ENCODE measurements around the gene MPHOSPH9.
"Not testable (repeated sequence)": the region's sequence is repeated elsewhere in the genome, so short reads cannot be mapped to it uniquely, and the experiment has no call there.

MPHOSPH9 gene

GRCh38 chr12:123207815-123208214 lies 25.1 kb downstream of the MPHOSPH9 start:
- DNase-seq: not testable (repeated sequence)

- not testable (repeated sequence) for DNase-seq
Observed at GRCh38 chr12:123206794-123207193, 26.1 kb downstream of the MPHOSPH9 start.

- DNase-seq: no peak
Observed at GRCh38 chr12:123200414-123200813, 32.5 kb downstream of the MPHOSPH9 start.

- DNase-seq: no peak
Observed at GRCh38 chr12:123199936-123200335, 33.0 kb downstream of the MPHOSPH9 start.

GRCh38 chr12:123187637-123188036 lies 45.3 kb downstream of the MPHOSPH9 start:
- no peak for DNase-seq

GRCh38 chr12:123180171-123180570 lies 52.8 kb downstream of the MPHOSPH9 start:
- no peak for DNase-seq

- no peak for DNase-seq
Observed at GRCh38 chr12:123171967-123172366, 61.0 kb downstream of the MPHOSPH9 start.

- DNase-seq: no peak
Observed at GRCh38 chr12:123167329-123167728, 65.6 kb downstream of the MPHOSPH9 start.

- no peak for DNase-seq
Observed at GRCh38 chr12:123165537-123165936, 67.4 kb downstream of the MPHOSPH9 start.

GRCh38 chr12:123164710-123165261 lies 68.2 kb downstream of the MPHOSPH9 start:
- DNase-seq: no peak

- no peak for DNase-seq
Observed at GRCh38 chr12:123164222-123164621, 68.7 kb downstream of the MPHOSPH9 start.

- DNase-seq: no peak
Observed at GRCh38 chr12:123163227-123163626, 69.7 kb downstream of the MPHOSPH9 start.

GRCh38 chr12:123160801-123161487 lies 72.0 kb downstream of the MPHOSPH9 start:
- no peak for DNase-seq

- DNase-seq: no peak
Observed at GRCh38 chr12:123153906-123154305, 79.0 kb downstream of the MPHOSPH9 start.

- DNase-seq: no peak
Observed at GRCh38 chr12:123152833-123153232, 80.1 kb downstream of the MPHOSPH9 start.

- DNase-seq: no peak
Observed at GRCh38 chr12:123151457-123152454, 81.2 kb downstream of the MPHOSPH9 start.

- DNase-seq: no peak
Observed at GRCh38 chr12:123150744-123151456, 82.0 kb downstream of the MPHOSPH9 start, which contains the start of gene PITPNM2. PITPNM2 (minus strand) TSS chr12:123151090; CDS start chr12:123034590, 116,500 bp downstream.

GRCh38 chr12:123150275-123150743 lies 82.6 kb downstream of the MPHOSPH9 start:
- no peak for DNase-seq

- DNase-seq: no peak
Observed at GRCh38 chr12:123149501-123150274, 83.3 kb downstream of the MPHOSPH9 start.

- DNase-seq: no peak
Observed at GRCh38 chr12:123149088-123149487, 83.9 kb downstream of the MPHOSPH9 start.

GRCh38 chr12:123148655-123149054 lies 84.3 kb downstream of the MPHOSPH9 start:
- no peak for DNase-seq

- DNase-seq: no peak
Observed at GRCh38 chr12:123148223-123148622, 84.7 kb downstream of the MPHOSPH9 start.

Measured in NCI-H1436 treated with DMSO at 0.1 percent for 48 hours (cell line).